Left forelimb (tissue), 1 donor: ENCODE results near the gene RAMACL.
"Not testable (repeated sequence)": the region's sequence is repeated elsewhere in the genome, so short reads cannot be mapped to it uniquely, and the experiment has no call there.

Source experiments
- DNase-seq: peaks from one replicate; pipeline ENCODE4 v3.0.0-alpha.2; 2018; ENCODE audit warnings: low spot score

The RAMACL gene

DNA sequence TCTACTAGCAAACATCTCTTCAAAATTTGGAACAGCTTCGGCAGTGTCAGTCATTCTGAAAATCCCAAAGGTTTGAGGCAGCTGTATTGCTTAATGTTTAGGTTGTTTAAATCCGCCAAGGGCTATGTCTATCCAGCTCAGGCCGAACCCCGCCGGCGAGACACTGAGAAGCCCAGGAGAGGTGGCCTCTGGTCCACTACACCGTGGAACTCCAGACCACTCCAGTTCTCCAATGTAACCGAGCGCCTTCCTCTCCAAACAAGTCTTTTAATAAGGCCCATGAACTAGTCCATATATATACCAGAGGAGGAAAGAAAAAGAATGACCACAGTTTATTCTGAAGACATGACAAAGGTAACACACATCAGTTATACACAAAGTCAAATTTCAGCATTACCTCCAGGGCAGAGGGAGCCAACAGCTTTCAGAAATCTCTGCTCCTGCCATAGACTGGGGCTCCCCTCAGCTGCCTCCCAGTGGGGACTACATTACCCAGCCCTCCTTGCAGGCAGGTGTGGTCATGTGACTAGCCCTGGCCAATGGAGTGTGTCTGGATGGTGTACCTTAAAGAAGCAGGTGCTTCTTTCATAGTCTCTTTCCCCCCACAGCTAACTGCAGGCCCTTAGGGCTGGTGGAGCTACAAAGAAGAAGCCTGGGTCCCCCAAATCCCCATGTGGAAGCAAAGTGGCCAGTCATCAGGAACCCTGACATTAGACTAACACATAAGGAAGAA is at the start of gene RAMACL:
TSS of gene RAMACL (minus strand) at position 255 of the 733 bp plus-strand sequence. CDS start at position 54, 201 bp downstream.
- no peak for DNase-seq

DNA sequence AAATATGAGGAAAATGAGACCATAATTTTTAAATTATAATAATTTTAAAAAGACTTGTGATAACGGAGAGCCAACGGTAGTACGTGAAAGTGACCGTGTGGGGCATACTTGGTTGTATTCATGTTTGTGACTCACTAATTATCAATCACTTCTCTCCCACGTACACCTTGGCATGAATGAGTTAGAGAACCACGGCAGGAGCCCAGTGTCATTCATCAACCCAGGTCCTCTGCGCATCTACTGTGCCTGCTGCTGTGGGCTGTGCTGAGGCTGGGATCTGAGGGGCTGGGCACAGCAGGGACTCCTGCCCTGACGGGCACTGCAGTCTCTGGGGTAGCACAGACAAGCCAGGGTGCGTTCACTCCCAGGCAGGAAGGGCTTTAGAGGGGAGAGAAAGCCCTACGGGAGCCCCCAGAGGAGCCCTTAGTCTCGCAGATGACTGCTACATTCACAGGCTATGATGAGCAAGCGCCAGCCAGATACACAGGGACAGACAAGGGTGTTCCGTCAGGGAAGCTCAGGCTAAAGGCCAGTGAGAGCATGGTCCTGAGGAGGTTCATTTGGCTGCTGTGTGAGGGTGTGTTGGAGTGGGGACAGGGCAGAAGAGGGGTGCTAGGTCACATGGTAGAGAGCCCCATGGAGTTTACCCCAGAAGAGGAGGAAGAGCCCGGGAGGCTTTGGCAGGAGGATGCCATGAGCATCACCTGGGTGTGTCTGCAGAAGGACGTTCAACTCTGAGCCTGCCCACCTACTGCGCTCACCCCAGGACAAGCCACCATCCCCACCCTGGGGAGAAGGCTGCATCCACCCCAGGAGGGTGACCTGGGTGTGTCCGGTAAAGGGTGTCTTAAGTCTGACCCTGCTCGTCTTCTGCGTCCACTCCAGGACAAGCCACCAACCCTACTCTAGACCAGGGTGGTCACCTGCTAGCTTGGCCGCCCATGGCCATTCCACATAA is 48.8 kb upstream of the RAMACL start:
- peak; percentile 60 for DNase-seq

DNA sequence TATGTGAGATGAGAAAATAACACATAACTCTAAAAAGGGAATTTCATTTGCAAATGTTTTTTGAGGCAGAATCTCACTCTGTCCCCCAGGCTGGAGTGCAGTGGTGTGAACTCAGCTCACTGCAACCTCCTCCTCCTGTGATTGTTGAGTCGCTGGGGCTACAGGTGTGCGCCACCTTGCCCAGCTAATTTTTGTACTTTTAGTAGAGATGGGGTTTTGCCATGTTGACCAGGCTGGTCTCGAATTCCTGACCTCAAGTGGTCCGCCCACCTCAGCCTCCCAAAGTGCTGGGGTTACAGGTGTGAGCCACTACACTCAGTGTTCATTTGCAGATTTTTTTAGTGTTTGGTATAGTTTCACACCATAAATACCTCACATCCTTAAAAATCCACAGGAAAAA is 48.1 kb upstream of the RAMACL start:
- not testable (repeated sequence) for DNase-seq

DNA sequence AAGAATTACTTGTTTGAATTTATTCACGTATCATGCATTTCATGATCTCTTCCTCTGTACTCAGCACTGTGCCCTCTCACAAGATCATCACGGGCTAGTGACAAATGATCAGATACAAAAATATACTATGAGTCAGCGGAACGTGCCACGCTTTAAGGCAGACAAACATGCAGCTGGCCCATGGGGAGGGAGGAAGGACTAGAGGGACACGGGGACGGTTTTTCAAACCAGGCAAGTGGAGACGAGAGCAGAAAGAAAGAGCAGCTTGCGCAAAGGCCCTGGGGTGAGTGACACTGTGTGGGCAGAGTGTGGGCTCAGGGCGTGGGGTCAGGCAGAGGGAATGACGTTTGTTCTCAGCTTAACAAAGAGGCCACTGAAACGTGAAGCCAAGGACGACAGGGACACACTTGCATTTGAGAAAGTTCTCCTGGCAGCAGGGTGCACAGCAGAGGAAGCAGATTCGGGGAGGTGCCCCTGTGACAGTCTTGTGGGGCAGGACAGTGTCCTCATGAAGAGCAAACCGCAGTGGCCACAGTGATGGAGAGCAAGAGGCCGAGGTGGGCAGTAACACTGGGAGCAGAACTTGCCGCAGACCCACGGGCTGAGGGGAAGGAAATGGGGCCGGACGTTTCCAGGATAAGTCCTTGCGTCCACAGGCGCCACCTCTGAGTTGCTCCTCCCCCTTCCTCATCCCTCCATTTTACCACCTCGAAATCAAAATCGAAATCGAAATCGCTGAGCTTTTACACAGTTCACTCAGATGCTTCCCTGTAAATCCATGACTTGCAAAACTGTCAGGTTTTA is 47.5 kb upstream of the RAMACL start:
- DNase-seq, result peak; percentile 56

DNA sequence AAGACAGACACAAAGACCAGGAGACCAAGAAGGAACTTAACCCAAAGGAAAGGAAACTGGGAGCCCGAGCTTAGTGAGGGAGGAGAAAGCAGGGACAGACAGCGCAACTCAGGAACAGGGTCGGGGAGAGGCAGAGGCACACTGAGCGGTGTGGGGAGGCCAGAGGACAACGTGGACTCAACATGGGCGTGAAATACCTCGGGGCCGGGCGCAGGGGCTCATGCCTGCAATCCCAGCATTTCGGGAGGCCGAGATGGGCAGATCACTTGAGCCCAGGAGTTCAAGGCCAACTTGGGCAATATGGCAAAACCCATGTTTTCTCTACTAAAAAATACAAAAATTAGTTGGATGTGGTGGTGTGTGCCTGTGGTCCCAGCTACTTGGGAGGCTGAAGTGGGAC is 46.3 kb upstream of the RAMACL start:
- peak; percentile 42 for DNase-seq

DNA sequence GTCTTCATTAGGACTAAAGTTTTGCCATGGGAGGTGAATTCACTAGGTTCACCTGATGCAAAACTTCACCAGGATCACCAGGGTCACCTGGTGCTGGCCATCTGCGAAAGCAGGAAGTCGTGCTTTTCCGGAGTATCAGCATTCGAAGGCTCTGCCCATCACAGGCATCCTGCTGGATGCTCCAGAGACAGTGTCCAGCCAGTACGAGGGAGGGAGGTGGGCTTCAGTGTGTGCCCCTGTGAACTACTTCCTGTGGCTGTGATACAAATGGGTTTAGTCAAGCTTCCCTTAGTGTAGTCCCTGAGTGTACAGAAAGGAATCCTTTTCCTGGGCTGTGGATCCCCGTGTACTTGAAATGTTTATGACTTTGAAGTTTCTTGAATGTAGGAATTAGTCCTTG is 44.0 kb upstream of the RAMACL start:
- no peak for DNase-seq

DNA sequence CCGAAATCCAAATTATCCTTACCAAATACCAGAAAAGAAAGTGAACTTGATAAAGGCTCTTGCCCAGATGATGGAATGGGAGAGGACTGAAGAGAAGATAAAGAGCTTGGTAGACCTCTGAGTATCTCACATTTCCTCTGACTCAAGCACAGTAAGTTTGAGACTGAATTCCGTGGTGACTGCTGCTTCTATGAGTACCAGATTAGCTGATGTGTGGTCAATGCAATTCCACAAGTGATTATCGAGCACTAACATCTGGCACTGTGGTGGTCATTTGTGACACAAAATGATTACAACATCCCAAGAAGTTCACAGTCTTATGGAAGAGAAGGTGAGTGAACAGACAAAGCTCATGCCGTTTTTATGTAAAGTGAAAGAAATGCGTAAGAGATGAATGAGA is 43.1 kb upstream of the RAMACL start:
- no peak for DNase-seq

DNA sequence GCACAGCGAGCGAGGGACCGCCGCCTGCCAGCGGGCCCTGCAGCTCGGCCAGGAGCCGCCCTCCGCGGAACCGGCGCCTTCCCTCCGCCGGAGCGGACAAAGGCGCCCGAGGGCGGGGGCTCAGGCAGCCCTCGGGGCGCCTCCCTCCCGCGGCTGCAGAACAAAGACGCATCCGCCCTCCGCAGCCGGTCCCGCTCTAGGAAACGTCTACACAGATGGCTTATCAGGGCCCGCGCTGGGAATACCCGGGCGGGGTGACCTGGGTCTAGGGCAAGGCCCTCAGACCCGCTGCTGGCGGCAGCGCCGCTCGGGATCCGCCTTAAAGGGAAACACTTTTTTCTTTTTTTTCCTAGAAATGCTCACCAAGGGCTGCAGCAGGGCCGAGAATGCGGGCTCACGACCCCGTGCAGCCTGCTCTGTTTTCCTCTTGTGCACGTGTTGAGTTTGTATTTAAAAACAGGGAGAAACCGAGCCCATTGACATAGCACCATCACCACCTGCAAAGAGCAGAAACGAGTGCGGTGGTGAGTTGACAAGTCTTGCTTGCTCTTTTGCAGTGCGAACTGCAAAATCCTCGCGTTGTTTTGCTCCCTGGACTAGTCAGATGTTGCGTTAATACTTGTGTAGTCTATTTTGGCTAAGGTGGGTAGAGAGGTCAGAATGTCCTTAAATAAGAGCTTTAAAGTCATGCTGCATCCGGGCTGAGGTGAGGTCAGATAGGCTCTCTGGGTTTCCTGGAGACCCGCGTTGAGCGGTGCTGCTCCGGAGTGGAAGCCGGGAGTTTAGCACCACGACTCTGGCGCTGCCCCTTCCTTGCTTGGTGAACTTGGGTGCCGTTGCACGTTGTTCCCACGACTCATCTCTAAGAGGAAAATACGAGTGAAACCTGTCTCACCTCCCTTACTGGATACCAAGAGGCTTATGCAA is 41.7 kb upstream of the RAMACL start:
- DNase-seq, result no peak

DNA sequence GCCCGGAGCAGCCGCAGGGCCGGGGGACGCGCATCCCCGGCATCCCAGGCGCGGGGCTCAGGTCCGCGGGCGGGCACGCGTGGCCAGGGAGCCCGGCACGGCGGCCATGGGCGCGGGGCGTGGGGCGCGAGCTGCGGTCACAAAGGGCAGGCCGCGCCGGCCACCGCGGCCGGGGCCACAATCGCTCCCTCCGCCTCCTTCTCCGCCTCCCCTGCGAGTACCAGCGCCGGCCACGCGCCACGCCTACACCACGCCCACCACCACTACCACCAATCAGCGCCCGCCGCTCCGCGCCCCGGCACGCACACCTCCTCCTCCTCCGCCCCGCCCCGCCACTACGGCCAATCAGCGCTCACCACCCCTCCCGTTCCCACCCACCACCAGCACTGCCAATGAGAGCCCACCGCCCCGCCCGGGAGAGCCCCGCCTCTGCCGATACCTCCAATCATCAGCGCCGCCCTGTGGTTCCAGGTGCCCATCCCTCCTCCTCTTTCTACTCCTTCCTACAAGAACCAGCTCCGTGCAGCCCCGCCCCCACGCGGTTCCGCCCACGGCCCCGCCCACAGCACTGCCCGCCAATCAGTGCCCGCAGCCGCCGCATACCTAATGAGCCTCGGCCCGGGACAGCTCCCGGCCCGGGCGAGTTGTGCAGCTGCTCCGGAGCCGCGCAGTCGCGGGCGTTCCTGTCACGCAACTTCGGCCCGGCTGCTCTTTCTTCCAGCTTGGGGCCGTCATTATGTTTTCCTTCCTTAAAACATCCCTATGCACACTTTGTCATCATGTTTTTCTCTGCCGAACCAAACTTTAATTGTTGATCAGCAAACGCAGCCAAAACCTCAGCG is 40.8 kb upstream of the RAMACL start, which contains the start of gene RPS6KA2:
TSS of gene RPS6KA2 (minus strand) at position 219 of the 842 bp plus-strand sequence. CDS start 232 bp downstream, outside the sequence.
- DNase-seq, result peak; percentile 100

DNA sequence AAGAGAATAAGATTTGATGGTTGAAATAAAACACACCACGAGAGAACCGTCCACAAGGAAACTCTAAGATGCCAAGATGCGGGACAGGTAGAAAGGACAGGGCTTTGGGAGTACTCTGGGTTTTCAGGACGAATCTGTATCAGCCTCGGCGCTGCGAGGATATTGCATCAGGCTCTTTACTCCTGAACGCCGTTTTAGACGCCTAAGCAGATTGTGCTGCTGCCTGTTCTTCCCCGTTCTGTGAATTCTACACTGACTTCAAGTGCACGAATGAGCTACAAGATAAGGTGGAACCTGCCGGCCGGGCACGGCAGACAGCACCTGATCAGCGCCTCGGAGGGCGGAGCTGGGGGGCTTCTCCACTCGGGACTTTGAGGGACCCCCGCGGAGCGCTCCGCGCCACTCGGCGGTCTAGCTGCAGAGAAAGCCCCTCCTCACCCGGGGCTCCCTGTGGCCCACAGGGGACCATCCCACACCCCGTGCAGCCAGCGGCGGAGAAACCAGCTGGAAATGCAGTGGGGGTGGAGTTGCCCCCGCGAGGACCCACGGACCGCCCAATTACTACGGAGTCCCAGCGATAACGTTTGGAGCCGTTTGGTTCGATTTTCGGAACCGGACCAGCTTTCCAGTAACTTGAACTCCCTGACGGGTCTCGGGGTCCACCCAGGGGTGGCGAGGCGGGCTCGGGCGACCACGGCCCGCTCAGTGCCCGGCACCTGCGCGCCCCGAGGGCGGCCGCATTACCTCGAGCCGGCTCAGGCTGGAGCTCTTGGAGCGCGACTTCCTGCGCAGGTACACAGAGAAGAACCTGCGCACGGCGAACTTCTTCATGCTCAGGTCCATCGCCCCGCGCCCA is 39.9 kb upstream of the RAMACL start:
- DNase-seq, result no peak

DNA sequence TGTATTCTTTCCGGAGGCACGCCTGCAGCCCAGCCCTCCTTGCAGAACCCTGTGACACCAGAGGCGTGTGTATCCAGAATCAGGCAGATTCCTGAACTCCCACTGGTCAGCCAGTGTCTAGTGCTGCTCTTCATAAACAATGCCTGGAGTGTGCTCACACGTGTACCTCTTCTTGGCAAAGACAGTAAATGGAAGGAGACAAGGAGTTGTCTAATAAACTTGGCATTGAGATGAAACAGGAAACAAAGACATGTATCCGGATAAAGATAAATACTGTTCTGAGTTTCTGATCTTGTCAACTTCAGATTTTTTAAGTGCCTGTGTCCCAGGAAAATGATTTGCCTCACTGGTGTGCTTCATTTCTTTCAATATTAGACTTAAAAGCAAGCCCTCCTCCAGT is 38.9 kb upstream of the RAMACL start:
- no peak for DNase-seq

DNA sequence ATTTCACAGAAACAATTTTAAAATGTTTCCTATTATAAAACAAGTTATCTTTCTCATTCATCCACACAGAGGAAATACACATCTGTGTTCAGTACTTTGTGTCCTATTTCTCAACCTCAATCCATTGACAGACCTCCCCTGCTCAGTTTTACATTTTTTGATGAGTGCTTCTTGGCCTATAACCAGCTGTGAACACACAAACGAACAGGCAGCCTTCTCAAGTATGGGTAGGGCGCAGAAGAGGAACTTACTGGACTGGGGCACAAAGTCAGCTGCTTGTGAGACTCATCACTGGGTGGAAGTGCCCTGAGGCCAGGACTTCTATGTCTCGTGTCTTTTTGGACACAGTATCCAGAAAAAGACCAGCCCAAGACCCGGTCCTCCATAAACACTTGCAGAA is 37.8 kb upstream of the RAMACL start:
- DNase-seq, result no peak

DNA sequence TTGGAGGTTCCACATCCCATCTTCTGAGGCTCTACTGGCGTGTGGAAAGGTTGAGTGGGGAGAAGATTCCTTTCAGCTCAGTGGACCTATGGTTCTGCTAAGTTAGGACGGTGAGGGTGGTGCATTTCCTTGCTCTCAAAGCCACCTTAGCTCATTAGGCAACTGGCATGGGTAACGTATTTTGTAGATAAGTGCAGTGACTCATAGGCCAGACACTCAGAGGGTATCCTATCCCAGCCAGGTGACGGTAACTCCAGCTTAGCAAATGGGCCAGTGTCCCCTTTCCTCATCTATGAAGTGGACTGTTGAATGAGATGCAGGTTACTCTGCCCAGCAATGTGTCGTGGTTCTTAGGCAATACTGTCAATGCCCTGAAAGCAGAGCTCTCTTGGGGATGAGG is 36.8 kb upstream of the RAMACL start:
- no peak for DNase-seq

DNA sequence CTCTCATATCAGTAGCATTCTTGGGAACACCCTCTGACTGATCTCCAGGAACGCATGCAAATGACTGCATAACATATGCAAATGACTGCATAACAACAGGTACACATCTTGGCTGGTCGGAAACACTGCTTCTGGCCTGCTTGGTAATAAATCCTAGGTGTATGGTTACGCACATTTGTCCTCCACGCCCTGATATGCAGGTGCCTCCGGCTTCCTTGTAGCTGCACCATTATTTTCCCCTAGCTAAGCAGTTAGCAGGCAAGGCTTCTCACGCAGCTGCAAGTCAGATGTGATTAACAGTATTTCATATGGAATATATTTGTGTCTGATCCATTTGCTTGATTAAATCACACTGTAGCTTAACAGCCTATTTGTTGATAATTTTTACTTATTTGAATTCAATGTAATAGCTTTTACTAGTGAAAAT is 34.6 kb upstream of the RAMACL start:
- DNase-seq, result no peak

DNA sequence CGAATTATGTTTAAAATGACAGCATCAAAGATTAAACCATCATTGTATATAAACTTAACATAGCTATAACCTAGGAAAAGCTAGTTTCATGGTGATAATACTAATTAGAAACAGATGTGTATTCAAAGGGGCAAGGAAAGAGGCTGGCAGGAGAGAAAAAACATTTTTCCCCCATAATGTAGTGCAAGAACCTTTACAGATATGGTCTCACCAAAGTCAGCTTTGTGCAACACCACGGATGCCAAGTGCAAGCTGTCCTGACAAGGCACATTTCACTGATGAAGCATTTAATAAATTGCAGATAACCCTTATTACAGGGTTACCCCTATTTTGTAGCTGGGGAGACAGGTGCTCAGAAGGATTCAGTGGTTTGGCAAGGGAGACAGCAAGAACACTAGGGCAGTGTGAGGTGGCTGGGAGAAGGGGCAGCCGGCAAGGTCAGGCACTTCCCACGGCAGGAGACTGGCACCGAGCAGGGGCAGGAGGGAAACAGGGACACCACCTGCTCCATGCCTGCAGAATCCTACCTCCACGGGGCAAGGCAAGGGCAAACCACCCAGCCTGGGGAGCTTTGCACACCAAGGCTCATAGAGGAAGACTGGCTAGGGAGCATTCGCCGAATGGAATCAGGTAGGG is 34.1 kb upstream of the RAMACL start:
- DNase-seq, result no peak

DNA sequence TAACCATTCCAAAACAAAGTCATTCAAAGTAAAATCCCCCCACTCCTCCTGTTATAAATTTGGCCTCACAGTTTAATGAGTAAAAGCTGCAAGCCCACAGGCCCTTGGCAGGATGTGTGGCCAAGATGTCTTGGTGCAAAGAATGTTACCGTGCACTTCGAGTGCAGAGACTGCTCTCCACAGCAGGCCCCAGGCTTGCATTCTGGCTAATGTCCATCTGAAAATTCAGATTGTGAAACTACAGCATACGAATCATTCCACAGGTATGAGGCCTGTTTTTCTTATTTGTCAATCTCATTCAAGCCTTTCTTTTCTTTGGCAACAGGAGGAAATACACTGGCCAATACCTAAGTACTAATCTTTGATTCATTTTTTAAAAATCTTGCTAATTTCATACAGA is 33.4 kb upstream of the RAMACL start:
- DNase-seq, result no peak

DNA sequence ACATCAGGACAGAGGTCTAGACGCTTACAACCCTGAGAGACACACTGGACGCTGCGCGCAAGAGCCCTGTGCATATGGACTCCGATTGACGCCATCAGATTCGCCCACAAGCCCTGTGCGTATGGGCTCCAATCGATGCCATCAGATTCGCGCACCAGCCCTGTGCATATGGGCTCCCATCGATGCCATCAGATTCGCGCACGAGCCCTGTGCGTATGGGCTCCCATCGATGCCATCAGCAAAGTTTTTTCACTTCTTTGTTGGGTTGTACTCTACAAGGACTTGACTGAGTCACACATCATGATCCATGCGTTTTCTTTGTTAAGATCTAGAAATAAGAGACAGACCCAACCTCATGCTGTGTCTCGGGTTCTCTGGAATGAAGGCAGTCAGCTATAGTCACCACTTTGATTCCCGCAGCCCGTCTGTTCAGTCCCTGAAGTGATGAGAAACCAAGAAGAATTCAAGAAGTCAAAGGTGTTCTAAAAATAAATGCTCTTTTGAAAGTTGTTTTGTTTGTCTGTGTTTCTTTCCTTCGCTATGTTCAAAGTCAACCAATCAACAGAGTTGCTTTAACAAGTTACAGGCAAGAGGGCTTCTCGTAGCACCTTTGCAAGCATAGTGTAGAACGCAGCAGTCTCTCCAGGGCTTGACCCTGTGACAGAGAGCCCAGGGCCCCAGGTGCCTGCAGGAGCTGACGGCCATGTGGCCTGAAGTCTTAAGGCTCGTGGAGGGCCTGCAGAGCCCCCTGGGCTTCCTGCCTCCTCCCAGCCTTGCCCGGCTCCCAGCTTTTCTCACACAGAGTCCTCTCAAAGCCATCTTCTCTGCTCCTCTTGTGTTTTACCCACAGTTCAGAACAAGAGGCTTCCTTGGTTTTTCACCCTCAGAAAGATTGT is 32.6 kb upstream of the RAMACL start:
- DNase-seq, result no peak

DNA sequence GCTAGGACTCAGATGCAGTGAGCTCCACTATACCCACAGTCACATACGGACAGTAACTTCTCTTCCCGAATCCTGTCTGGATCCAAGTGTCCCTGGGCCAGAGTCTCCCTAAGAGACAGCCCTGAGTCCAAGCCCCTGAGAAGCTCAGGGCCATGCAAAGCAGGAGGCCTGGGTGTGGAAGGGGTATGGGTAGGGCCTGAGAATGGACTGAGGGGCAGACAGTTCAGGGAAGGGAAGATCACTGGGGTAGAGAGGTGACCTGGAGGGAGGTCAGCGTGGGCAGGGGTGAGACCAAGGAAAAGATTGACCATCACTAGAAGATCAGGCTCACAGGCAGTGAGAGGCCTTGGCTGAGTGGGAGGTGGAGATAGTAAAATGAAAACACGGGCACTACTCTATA is 31.8 kb upstream of the RAMACL start:
- DNase-seq, result no peak
